Fibroblast of peridontal ligament (primary cell): ENCODE measurements around the gene DPY19L3.
A peak's percentile ranks its signal among the peaks of the same experiment; 100 is the strongest.
"Not testable (repeated sequence)": the region's sequence is repeated elsewhere in the genome, so short reads cannot be mapped to it uniquely, and the experiment has no call there.

Source experiments
- DNase-seq: peaks from one replicate; pipeline ENCODE4 v3.0.0-alpha.2; 2010; ENCODE audit errors: extremely low read depth

Gene DPY19L3

GRCh38 chr19:32405431-32406160 lies at the start of gene DPY19L3:
Gene DPY19L3 (plus strand): TSS chr19:32405770. CDS start chr19:32408254, 2,484 bp downstream.
- peak; percentile 88 for DNase-seq

- DNase-seq, result no peak
These were observed 47.9 kb upstream of the DPY19L3 start for GRCh38 chr19:32357720-32358119.

GRCh38 chr19:32358321-32358720 lies 47.2 kb upstream of the DPY19L3 start:
- DNase-seq, result no peak

DNA sequence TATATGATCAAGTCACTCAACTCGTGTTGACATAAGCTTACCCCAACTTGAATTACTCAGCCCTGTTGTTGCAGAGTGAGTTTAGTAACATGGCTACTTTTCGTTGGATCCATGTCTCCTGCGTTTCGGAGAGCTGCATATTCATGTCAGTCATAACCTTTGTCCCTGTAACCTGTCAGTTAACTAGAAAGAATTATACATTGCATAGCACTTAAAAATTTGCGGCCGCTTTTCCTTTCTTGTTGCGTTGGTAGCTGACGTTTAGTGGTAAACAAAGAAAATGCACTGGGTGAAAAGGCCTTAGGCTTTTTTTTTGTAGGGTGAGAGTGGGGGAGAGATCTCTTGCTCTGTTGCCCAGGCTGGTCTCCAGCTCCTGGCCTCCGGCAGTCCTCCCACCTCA lies 46.0 kb upstream of the DPY19L3 start:
- DNase-seq, result no peak

DNA sequence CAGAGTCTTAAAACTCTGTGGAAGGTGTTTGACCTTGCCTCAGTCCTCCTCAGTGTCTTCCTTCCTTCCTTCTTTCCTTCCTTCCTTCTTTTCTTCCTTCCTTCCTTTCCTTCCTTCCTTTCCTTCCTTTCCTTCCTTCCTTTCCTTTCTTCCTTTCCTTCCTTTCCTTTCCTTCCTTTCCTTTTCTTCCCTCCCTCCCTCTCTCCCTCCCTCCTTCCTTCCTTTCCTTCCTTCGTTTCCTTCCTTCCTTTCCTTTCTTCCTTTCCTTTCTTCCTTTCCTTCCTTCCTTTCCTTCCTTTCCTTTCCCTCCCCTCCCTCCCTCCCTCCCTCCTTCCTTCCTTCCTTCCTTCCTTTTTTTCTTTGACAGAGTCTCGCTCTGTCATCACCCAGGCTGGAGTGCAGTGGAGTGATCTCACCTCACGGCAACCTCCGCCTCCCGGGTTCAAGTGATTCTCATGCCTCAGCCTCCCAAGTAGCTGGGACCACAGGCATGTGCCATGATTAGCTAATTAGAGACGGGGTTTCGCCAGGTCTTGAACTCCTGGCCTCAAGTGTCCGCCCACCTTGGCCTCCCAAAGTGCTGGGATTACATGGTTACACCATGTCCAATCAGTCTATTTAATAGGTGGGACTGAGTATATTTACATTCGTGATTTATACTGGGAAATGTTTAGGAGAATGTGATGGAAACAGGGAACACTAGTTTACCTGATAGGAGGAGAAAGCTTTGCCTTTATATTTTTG lies 43.8 kb upstream of the DPY19L3 start:
- no peak for DNase-seq

DNA sequence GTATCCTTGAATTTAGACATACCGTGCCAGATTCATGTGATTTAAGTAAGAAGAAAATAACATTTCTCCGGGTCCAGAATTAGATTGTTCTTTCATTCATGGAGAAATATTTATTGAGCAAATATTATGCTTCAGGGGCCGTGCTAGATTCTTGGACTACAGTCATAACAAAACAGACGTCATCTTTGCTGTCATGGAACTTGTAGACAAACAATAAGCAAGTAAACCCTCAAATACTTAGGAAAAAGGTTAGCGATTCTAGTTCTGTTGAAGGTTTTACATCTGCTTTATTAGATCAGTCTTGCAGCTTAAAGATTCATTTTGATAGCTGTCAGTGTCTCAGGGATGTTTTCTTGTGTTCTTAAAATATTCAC lies 43.3 kb upstream of the DPY19L3 start:
- DNase-seq, result no peak

DNA sequence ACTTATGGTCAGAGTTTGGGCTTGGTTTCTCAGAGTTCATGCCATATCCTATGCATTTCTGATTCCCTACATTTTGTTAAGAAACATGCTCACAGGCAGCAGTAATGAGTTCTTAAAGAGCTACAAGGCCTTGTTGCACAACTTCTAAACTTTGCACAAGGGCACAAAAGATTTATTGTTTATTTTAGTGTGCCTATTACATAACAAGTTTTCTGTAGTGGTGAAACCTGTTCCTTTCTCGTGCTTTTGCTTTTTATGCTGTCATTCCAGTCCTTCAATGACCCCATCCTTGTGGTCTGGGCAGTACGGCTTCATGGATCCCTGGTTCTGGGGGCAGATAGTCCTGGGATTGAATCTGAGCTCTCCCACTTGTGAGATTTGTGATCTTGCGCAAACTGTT lies 42.4 kb upstream of the DPY19L3 start:
- peak; percentile 67 for DNase-seq

DNA sequence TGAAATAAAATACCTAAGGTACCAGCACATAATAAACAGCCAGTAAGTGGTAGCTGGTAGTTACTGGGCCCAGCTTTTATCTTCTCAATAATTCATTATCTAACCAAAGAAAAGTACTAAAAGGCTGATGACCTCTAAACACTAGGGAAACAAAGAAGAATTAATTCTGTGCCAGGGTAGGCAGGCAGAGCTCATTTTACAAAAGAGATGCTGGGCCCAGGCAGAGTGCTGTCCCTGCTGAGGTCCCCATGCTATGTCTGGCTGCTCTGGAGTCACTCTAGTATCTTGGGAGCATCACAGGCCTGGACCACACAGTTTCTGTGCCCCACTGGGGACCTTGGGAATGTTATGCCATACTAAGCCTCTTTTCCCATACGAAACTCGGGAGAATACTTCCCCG lies 41.9 kb upstream of the DPY19L3 start:
- no peak for DNase-seq

DNA sequence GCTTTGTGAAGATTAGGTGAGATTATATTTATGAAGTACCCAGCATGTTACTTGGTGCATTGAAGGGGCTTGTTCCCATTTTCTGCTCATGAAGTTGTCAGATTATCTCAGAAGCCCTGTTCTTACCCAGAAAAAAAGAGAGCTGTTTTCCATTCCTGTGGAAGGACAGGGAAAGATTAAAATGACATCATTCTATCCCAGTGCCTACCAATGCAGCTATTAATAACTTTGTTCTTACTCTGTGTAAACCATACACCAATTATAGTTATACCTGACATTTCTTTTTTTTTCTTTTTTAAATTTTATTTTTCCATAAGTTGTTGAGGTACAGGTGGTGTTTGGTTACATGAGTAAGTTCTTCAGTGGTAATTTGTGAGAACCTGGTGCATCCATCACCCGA lies 41.5 kb upstream of the DPY19L3 start:
- DNase-seq, result no peak

DNA sequence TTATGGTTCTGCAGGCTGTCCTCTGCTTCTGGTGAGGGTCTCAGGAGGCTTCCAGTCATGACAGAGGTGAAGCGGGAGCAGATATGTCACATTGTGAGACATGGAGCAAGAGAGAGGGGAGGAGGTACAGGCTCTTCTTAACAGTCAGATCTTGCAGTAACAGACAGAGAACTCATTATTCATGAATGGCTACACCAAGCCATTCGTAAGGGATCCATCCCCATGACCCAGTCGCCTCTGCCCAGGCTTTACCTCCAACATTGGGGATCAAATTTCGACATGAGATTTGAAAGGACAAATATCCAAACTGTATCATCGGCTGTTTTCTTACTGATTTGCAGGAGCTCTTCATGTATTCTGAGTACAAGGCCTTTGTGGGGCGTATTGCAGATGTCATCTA lies 38.5 kb upstream of the DPY19L3 start:
- no peak for DNase-seq

DNA sequence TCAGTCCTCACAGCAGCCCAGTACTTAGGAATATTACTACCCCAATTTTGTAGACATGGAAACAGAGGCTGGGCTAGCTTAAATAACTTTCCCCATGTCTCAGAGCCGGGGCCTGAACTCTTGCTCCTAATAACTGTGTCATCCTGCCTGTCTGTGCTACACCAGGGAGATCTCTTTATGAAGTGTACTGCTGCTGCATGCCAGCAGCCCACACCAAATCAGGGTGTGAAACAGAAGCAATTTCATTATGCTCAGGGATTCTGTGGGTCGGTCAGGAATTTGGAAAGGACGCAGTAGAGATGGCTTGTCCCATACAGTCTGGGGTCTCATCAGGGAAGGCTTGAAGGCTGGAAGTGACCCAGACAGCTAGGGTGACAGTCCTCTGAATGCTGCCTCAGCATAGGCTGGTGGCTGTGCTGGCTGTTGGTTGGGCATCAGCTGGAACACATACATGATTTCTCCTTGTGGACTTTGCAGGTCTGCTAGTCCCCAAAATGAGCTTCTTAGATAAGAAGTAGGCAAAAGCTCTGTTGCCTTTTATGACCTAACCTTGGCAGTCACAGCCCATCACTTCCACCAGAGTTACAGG lies 37.5 kb upstream of the DPY19L3 start:
- DNase-seq, result no peak

DNA sequence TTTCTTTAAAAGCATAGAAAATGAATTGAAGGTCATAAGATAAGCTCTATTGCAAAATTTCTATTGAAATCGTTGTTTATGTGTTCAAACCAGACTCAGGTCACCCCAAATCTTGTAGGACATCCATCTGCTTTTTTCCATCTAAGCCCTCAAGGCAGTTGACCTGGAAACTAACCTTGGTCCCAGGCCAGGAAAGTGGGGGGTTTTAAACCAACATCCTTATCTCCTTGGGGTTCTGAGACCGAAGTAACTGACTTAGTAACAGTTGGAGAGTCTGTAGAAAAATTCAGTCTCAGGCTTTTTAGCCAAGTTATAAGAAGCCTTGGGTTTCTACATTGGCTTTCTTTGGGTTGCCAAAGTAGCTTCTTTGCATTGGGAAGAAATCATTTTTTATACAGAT lies 36.8 kb upstream of the DPY19L3 start:
- DNase-seq, result no peak

- DNase-seq, result no peak
These were observed 32.6 kb upstream of the DPY19L3 start for GRCh38 chr19:32372726-32373517.

GRCh38 chr19:32373585-32374295 lies 31.8 kb upstream of the DPY19L3 start:
- DNase-seq, result peak; percentile 98

DNA sequence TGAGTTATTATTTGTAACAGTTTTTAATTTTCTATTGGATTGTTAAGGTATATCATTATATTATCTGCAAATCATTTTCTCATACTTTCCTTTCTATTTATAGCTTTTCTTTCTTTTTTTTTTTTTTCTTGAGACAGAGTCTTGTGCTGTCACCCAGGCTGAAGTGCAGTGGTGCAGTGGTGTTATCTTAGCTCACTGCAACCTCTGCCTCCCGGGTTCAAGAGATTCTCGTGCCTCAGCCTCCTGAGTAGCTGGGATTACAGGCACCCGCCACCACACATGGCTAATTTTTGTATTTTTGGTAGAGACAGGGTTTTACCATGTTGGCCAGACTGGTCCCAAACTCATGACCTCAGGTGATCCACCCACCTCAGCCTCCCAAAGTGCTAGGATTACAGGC lies 31.2 kb upstream of the DPY19L3 start:
- DNase-seq, result not testable (repeated sequence)

- not testable (repeated sequence) for DNase-seq
These were observed 28.5 kb upstream of the DPY19L3 start for GRCh38 chr19:32377088-32377487.

- DNase-seq, result no peak
These were observed 25.3 kb upstream of the DPY19L3 start for GRCh38 chr19:32380269-32380668.

DNA sequence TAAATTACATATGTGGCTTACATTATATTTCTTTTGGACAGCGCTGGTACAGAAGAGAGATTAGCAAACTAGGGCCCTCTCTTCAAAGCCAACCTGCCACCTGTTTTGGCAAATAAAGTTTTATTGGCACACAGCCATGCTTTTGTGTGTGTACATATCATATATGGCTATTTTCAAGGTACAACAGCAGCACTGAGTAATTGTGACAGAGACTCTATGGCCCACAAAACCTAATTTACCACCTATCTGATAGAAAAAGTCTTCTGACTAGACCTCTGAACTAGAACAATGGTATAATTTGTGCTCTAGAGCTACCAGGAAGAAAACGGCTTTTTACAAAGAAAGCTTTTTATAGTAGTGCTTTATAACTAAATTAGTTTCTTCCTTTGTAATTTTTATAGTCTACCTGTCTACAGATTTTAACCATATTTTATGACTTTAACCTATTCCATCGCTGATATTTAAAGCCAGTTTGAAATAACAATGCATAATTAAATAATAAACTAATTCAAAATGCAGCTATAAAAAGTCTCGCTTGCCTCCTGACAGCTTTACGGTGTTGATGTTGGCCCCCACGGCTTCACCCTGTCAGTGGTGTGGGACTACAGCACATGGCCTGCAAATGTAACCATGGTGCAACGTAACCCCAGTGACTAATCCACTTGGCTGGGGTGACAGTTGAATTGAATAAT lies 17.7 kb upstream of the DPY19L3 start:
- peak; percentile 74 for DNase-seq

DNA sequence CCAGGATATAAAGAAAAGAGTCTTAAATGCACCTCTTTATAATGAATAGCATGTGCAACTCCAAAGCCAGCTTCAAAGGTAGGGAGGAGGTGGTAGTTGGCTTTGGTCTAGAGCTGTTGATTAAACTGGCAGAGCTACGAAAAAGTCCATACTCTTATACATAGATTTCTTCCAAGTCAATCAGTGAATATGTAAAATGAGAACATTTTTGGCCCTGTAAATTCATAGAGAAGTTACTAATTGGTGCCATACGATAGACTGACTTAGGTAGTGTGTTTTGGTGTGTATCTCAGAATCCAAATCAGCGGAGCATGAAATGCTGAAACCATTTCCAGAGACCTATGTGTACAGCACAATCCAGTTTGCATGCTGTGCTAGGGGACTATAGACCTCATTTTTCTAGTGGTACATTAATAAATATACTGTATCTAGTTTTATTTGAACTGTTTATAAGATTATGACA lies 17.1 kb upstream of the DPY19L3 start:
- DNase-seq, result peak; percentile 37

- no peak for DNase-seq
These were observed 12.7 kb upstream of the DPY19L3 start for GRCh38 chr19:32392901-32393300.
